Psoas muscle (tissue), 8 donors: ENCODE data around the gene HARBI1. TPM values are rescaled to one million over a fixed set of nuclear protein-coding genes. Genes with fewer than 3 reads are reported as not detected.
"Not testable (repeated sequence)": the region's sequence is repeated elsewhere in the genome, so short reads cannot be mapped to it uniquely, and the experiment has no call there.

Experiments
- ATAC-seq, 4 donors: fragments of 200-7000 bp; cut with Tn5 transposase; one replicate each; pipeline ENCODE4 v1.9.1; 2020; ENCODE audit warnings: moderate library complexity in 3 of 4, mild to moderate bottlenecking in 2 of 4
- DNase-seq, 2 donors: peaks; one replicate each; pipeline ENCODE4 v3.0.0-alpha.2; 2020
- H3K27ac ChIP-seq: fragments of 200-600 bp; one replicate; pipeline ENCODE4 v1.8.0; 2022
- H3K27me3 ChIP-seq, 3 donors: fragments of 200-600 bp in 1 of 3; one replicate each; pipeline versions ENCODE4 v1.6.1 to v1.8.0; 2013 to 2022; ENCODE audit warnings: low read length in 2 of 3, mild to moderate bottlenecking in 2 of 3, moderate library complexity in 1 of 3; ENCODE audit not compliant: insufficient read depth in 3 of 3
- H3K36me3 ChIP-seq, 2 donors: fragments of 200-600 bp in 1 of 2; one replicate each; pipeline versions ENCODE4 v1.6.1 to v1.8.0; 2013 to 2022; ENCODE audit warnings: low read depth in 1 of 2, mild to moderate bottlenecking in 1 of 2, moderate library complexity in 1 of 2; ENCODE audit not compliant: insufficient read depth in 1 of 2
- H3K4me1 ChIP-seq: fragments of 200-600 bp; one replicate; pipeline ENCODE4 v1.8.0; 2022
- H3K4me3 ChIP-seq: fragments of 200-600 bp; one replicate; pipeline ENCODE4 v1.8.0; 2022; ENCODE audit warnings: mild to moderate bottlenecking
- H3K9me3 ChIP-seq: fragments of 200-600 bp; one replicate; pipeline ENCODE4 v1.8.0; 2022
- WGBS, 3 donors: extraction: QIAGEN DNeasy Blood & Tissue Kit; methylation state at CpG; one replicate each; pipeline versions ENCODE4 v1.1.6 to v1.1.7; 2013; 5-methylcytosine and 5-hydroxymethylcytosine counted together
- intact Hi-C, 2 donors: fragments of 100-400 bp; cut with DNase I; formaldehyde crosslinking; loops; one replicate each; pipeline versions ENCODE4 v1.11.0 to v1.14.2; 2022
- polyA plus RNA-seq, 3 donors: library from polyadenylated mRNA; stranded (reverse); fragments of 200-250 nt; gene quantifications; one replicate each; pipeline ENCODE4 v1.2.3, GENCODE V29; 2013
- total RNA-seq, 4 donors: library from RNA; stranded (reverse); fragmentation: NEBNext Ultra II Directional in 2 of 4; extraction: Animal tissue kit (Norgen Biotek cat#: 25700) in 2 of 4; gene quantifications; one replicate each; pipeline versions ENCODE4 v1.2.1 to v1.2.4, GENCODE V29; 2021 to 2023
- TF ChIP-seq, protein P1 (sequence below): fragments of 200-600 bp; IDR thresholded peaks from one replicate; pipeline ENCODE4 v1.8.0; 2022; ENCODE audit warnings: antibody characterized with exemption
- donor health status: healthy with polysubstance abuse.
- donor health status: DM: no; HTN: no; CAD: no; lungs with moderate emphysema.
- donor health status: Bipolar disorder and iron deficiency.
- donor health status: healthy.
- donor health status: DM: yes; HTN: yes; CAD: no.
- donor health status: DM: no; HTN: no; CAD: no.
- donor health status: DM: no; HTN: no; CAD: no.
- donor health status: DM: yes; HTN: yes; CAD: no.

The HARBI1 gene
- total and polyA plus RNA-seq, 7 donors, result 2.0 to 8.6 (median 3.4) TPM

DNA sequence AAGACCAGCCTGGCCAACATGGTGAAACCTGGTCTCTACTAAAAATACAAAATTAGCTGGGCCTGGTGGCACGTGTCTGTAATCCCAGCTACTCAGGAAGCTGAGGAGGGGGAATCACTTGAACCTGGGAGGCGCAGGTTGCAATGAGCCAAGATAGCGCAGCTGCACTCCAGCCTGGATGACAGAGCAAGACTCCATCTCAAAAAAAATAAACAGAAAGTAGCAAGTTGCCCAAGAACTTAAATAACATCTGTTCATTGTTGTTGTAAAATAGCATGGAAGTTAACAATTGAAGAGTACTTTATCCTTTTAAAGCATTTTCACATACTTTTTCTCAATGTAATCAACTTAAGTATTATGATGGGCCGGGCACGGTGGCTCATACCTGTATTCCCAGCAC lies 28.9 kb downstream of the HARBI1 start:
- intact Hi-C loops, result no loop called here
- Histone ChIP-seq H3K4me1 (peaks cover 32% of the 10 kb centered on the region), H3K36me3 (no peaks in the 10 kb centered on the region), H3K27ac (no peak overlapping the region), H3K27me3 (no peaks in the 10 kb centered on the region), H3K4me3 (no peak overlapping the region), H3K9me3 (no peaks in the 10 kb centered on the region)
- DNase-seq (no peak), ATAC-seq (no peak)
- TF ChIP-seq, protein P1, sequence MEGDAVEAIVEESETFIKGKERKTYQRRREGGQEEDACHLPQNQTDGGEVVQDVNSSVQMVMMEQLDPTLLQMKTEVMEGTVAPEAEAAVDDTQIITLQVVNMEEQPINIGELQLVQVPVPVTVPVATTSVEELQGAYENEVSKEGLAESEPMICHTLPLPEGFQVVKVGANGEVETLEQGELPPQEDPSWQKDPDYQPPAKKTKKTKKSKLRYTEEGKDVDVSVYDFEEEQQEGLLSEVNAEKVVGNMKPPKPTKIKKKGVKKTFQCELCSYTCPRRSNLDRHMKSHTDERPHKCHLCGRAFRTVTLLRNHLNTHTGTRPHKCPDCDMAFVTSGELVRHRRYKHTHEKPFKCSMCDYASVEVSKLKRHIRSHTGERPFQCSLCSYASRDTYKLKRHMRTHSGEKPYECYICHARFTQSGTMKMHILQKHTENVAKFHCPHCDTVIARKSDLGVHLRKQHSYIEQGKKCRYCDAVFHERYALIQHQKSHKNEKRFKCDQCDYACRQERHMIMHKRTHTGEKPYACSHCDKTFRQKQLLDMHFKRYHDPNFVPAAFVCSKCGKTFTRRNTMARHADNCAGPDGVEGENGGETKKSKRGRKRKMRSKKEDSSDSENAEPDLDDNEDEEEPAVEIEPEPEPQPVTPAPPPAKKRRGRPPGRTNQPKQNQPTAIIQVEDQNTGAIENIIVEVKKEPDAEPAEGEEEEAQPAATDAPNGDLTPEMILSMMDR, result no peak
- WGBS, 3 donors, result 76 to 81% (median 77%) methylated on average over 5 of the region's 5 CpGs

- 100% methylated on average over 1 of the region's 1 CpG for WGBS, 3 donors
- DNase-seq, result not testable (repeated sequence)
These were observed 33.5 kb downstream of the HARBI1 start for GRCh38 chr11:46583513-46583912.

DNA sequence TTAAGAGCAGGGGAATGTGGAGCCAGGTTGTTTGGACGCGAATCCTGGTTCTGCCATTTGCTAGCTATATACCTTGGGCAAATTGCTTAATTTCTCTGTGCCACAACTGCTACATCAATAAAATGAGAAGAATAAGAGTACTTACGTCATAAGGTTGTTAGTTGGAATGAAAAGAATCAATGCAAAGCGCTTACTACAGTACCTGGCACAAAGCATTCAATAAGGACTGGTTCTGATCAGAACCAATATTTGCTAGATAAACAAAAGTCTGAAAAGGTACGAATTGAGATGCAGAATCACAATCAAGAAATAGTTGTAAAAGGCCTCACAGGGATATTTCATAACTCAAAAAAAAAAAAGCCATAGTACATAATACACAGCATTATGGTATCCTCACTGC lies 34.4 kb downstream of the HARBI1 start:
- no peak for ATAC-seq
- intact Hi-C loops, result no loop called here
- WGBS, 3 donors, result 95 to 96% (median 96%) methylated on average over 5 of the region's 5 CpGs

More at GRCh38 chr11:46583513-46583912, 33.5 kb downstream of the HARBI1 start:
- H3K4me3 ChIP-seq, H3K4me1 ChIP-seq, ATAC-seq, H3K9me3 ChIP-seq, H3K27ac ChIP-seq, intact Hi-C loops, H3K27me3 ChIP-seq, H3K36me3 ChIP-seq: not testable (repeated sequence)

DNA sequence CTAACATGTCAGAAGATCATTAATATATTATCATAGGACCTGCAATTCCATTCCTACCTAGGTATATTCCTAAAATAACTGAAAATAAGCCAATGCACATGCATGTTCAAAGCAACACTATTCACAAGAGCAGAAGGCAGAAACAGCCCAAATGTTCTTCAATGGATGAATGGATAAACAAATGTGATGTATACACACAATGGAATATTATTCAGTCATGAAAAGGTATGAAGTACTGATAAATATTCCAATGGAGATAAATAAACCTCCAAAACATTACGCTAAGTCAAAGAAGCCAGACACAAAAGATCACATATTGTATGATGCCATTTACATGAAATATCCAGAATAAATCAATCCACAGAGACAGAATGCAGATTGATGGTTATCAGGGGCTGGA lies 40.0 kb downstream of the HARBI1 start:
- TF ChIP-seq, protein P1, result no peak
- DNase-seq (no peak), ATAC-seq (no peak)
- 94 to 98% (median 98%) methylated on average over 1 of the region's 1 CpG for WGBS, 3 donors
- Histone ChIP-seq H3K4me3 (no peak overlapping the region), H3K9me3 (no peaks in the 10 kb centered on the region), H3K4me1 (peaks cover 9% of the 10 kb centered on the region), H3K27ac (no peak overlapping the region), H3K27me3 (no peaks in the 10 kb centered on the region), H3K36me3 (no peaks in the 10 kb centered on the region)
- intact Hi-C loops, result no loop called here

More for the DNA sequence above, 34.4 kb downstream of the HARBI1 start:
- H3K27ac ChIP-seq, result no peak overlapping the region
- H3K36me3 ChIP-seq, result no peaks in the 10 kb centered on the region
- H3K27me3 ChIP-seq, result no peaks in the 10 kb centered on the region
- no peaks in the 10 kb centered on the region for H3K9me3 ChIP-seq
- TF ChIP-seq, protein P1, result no peak
- H3K4me1 ChIP-seq, result peaks cover 4% of the 10 kb centered on the region
- no peak for DNase-seq
- H3K4me3 ChIP-seq, result no peak overlapping the region

- Histone ChIP-seq H3K27me3 (no peaks in the 10 kb centered on the region), H3K36me3 (no peaks in the 10 kb centered on the region), H3K27ac (no peak overlapping the region), H3K4me3 (no peak overlapping the region), H3K4me1 (peaks cover 9% of the 10 kb centered on the region), H3K9me3 (no peaks in the 10 kb centered on the region)
- WGBS, 3 donors, result 60 to 65% (median 61%) methylated on average over 1 of the region's 1 CpG
- intact Hi-C loops, result no loop called here
- DNase-seq (no peak), ATAC-seq (no peak)
- TF ChIP-seq, protein P1, result no peak
These were observed 42.4 kb downstream of the HARBI1 start for GRCh38 chr11:46574656-46575055.
